Activated CD4-positive, alpha-beta T cell treated with anti-CD3 and anti-CD28 coated beads for 36 hours (primary cell): ENCODE results near the gene OPALIN. TPM values are rescaled to one million over a fixed set of nuclear protein-coding genes. Genes with fewer than 3 reads are reported as not detected.
A peak's percentile ranks its signal among the peaks of the same experiment; 100 is the strongest.

Experiments
- ATAC-seq: fragments of 200-7000 bp; cut with Tn5 transposase; one replicate; pipeline ENCODE4 v1.10.0; 2021; ENCODE audit warnings: mild to moderate bottlenecking, moderate library complexity
- CTCF ChIA-PET: fragments of 350-600 bp; sonication (Branson Sonifier 250); formaldehyde crosslinking; loops from one replicate; lab custom pipeline; 2021; ENCODE audit warnings: antibody characterized with exemption; lab: Charles Lee
- POLR2A ChIA-PET: fragments of 350-600 bp; sonication (Branson Sonifier 250); formaldehyde crosslinking; loops from one replicate; lab custom pipeline; 2021; ENCODE audit warnings: antibody characterized with exemption, inconsistent platforms; lab: Charles Lee
- DNase-seq: peaks from one replicate; pipeline ENCODE4 v3.0.0-alpha.2; 2020
- H3K27ac Mint-ChIP-seq: one replicate; pipeline ENCODE4 v1.8.0; 2021; ENCODE audit warnings: mixed read lengths
- H3K27me3 Mint-ChIP-seq: one replicate; pipeline ENCODE4 v1.8.0; 2021; ENCODE audit warnings: mixed read lengths
- H3K36me3 Mint-ChIP-seq: one replicate; pipeline ENCODE4 v1.8.0; 2021; ENCODE audit warnings: low read depth, mixed read lengths
- H3K4me1 Mint-ChIP-seq: one replicate; pipeline ENCODE4 v1.8.0; 2021; ENCODE audit warnings: mixed read lengths
- H3K4me3 Mint-ChIP-seq: one replicate; pipeline ENCODE4 v1.8.0; 2021; ENCODE audit warnings: mild to moderate bottlenecking, moderate library complexity, mixed read lengths
- H3K9me3 Mint-ChIP-seq: one replicate; pipeline ENCODE4 v1.8.0; 2021; ENCODE audit warnings: low read depth, mixed read lengths
- intact Hi-C, 2 experiments: fragments of 100-400 bp; cut with DNase I in 1 of 2; cut with micrococcal nuclease in 1 of 2; formaldehyde crosslinking; loops; one replicate each; pipeline versions ENCODE4 v1.14.2 to v1.15.1; 2022 to 2024; cut with DNase I, micrococcal nuclease
- total RNA-seq, 2 experiments: library from RNA; stranded (reverse); gene quantifications; one replicate each; pipeline ENCODE4 v1.2.3, GENCODE V29; 2021

The OPALIN gene
- total RNA-seq, 2 experiments from 2014 or later: not detected

GRCh38 chr10:96298362-96298761 lies 60.4 kb downstream of the OPALIN start:
- Mint-ChIP-seq H3K4me3 (no peak overlapping the region), H3K4me1 (peaks cover 57% of the 10 kb centered on the region), H3K36me3 (no peaks in the 10 kb centered on the region), H3K27me3 (peaks cover 3% of the 10 kb centered on the region), H3K27ac (peak overlapping the region; percentile 17), H3K9me3 (no peaks in the 10 kb centered on the region)
- ChIA-PET CTCF (interaction anchor here (0.6 to 4.4 kb wide), 3 partner anchors 12 to 583 kb away, joined by 4 to 17 read pairs (median 5); no protein-coding TSS in a partner anchor), POLR2A (no interaction called here)
- ATAC-seq: no peak
- intact Hi-C loops: loop anchor here in 1 of 2 experiments (10.0 kb wide), 1 partner anchor 604 kb away; the partner anchor contains the start of gene TCTN3
- DNase-seq: no peak

GRCh38 chr10:96297486-96297885 lies 61.3 kb downstream of the OPALIN start:
- Mint-ChIP-seq H3K4me3 (no peak overlapping the region), H3K27ac (no peak overlapping the region), H3K27me3 (peaks cover 2% of the 10 kb centered on the region), H3K4me1 (peaks cover 56% of the 10 kb centered on the region), H3K36me3 (no peaks in the 10 kb centered on the region), H3K9me3 (no peaks in the 10 kb centered on the region)
- intact Hi-C loops: loop anchor here in 1 of 2 experiments (10.0 kb wide), 1 partner anchor 603 kb away; the partner anchor contains the start of gene TCTN3
- ChIA-PET CTCF (interaction anchor here (1.2 kb wide), 1 partner anchor 11 kb away, joined by 5 read pairs; no protein-coding TSS in a partner anchor), POLR2A (no interaction called here)
- DNase-seq (no peak), ATAC-seq (no peak)

- Mint-ChIP-seq H3K36me3 (no peaks in the 10 kb centered on the region), H3K4me1 (peaks cover 44% of the 10 kb centered on the region), H3K27ac (no peak overlapping the region), H3K9me3 (no peaks in the 10 kb centered on the region), H3K27me3 (no peaks in the 10 kb centered on the region), H3K4me3 (no peak overlapping the region)
- ATAC-seq (no peak), DNase-seq (no peak)
- ChIA-PET POLR2A (no interaction called here), CTCF (interaction anchor here (0.6 to 6.8 kb wide), 11 partner anchors 9 to 497 kb away, joined by 3 to 64 read pairs (median 4); partner anchors contain the start of gene DNTT)
- intact Hi-C loops: loop anchor here in 1 of 2 experiments (10.0 kb wide), 1 partner anchor 601 kb away; the partner anchor contains the start of gene TCTN3
Observed at GRCh38 chr10:96295475-96295874, 63.3 kb downstream of the OPALIN start.

Other genes with a start within 250 kb of the OPALIN start
- gene ZNF518A, start 228.7 kb downstream of the OPALIN start, total RNA-seq: 10 to 100 TPM; 13.9 to 14.2 TPM
- gene BLNK, start 87.4 kb downstream of the OPALIN start, total RNA-seq: not detected
- not detected for gene DNTT, start 54.6 kb downstream of the OPALIN start, total RNA-seq
- gene TLL2, start 154.9 kb upstream of the OPALIN start, total RNA-seq: under 1 TPM in 1 of 2 experiments, not detected in 1; 0.02 TPM
- gene TM9SF3, start 228.0 kb upstream of the OPALIN start, total RNA-seq: 10 to 100 TPM; 45.3 to 70.2 TPM